Nephron (organoid): ENCODE results near the gene CBX2.

Experiments
- H3K27ac Mint-ChIP-seq, 3 experiments: 2 replicates each; pipeline ENCODE4 v1.8.0; 2020; ENCODE audit warnings: mixed read lengths in 3 of 3, mild to moderate bottlenecking in 2 of 3, moderate library complexity in 1 of 3
- H3K27me3 Mint-ChIP-seq: 2 replicates; pipeline ENCODE4 v1.8.0; 2021; ENCODE audit warnings: low read depth, mild to moderate bottlenecking, moderate library complexity, mixed read lengths
- H3K36me3 Mint-ChIP-seq: 2 replicates; pipeline ENCODE4 v1.8.0; 2020; ENCODE audit warnings: low read depth, mixed read lengths
- H3K4me1 Mint-ChIP-seq: 2 replicates; pipeline ENCODE4 v1.8.0; 2020; ENCODE audit warnings: mixed read lengths
- H3K4me3 Mint-ChIP-seq, 3 experiments: 2 replicates each; pipeline ENCODE4 v1.8.0; 2020; ENCODE audit warnings: mild to moderate bottlenecking in 3 of 3, mixed read lengths in 3 of 3, moderate library complexity in 2 of 3
- H3K9me3 Mint-ChIP-seq: 2 replicates; pipeline ENCODE4 v1.8.0; 2020; ENCODE audit warnings: mixed read lengths
- TF ChIP-seq, protein P1 (sequence below), 3 experiments: fragments of 200-600 bp; sonication (generic); IDR thresholded peaks; one replicate each; pipeline ENCODE4 v1.5.0; 2021; ENCODE audit warnings: antibody characterized with exemption in 3 of 3; ENCODE audit not compliant: unreplicated experiment in 3 of 3

The CBX2 gene

DNA sequence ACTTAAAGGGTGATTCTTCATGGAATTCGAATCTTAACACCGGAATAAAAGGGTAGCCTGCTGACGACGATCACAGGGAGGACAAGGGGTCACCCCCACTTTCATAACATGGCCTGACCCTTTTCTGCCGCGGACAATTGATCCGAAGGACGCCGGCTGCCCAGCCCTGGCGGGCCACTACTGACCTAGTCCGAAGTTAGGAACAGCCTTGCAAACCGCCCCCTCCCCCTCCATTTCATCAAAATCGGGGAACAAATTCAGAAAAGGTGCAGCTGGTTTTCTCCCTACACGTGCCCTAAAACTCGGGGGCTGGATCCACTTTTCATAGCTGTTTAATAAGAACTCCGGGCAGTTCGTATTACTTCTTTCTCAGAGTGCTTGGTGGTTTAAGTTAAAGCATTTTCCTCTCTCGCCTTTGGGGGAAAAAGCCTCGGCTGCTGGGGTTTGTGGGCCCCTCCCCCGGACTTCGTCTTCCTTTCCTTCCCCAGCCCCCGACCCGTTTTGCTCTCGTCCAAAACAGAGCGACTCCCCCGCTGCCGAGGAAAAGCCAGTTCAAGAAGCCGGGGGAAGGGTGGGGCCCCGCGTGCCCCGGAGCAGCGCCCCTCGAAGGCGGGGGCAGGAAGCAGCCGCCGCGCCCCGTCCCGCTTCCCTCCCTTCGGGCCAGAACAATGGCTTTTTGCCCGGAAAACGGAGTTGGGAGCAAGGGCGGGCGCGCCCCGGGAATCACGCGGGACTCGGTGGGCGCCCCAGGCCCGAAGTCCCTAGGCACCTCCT lies 641 bp upstream of the CBX2 start:
- H3K27ac Mint-ChIP-seq = peak overlapping the region; percentile 62 to 90 (median 87)
- peaks cover 17% of the 10 kb centered on the region for H3K27me3 Mint-ChIP-seq
- peaks cover 21% of the 10 kb centered on the region for H3K36me3 Mint-ChIP-seq
- H3K9me3 Mint-ChIP-seq = no peaks in the 10 kb centered on the region
- H3K4me3 Mint-ChIP-seq = peak overlapping the region; percentile 68 to 84 (median 78)
- TF ChIP-seq, protein P1, sequence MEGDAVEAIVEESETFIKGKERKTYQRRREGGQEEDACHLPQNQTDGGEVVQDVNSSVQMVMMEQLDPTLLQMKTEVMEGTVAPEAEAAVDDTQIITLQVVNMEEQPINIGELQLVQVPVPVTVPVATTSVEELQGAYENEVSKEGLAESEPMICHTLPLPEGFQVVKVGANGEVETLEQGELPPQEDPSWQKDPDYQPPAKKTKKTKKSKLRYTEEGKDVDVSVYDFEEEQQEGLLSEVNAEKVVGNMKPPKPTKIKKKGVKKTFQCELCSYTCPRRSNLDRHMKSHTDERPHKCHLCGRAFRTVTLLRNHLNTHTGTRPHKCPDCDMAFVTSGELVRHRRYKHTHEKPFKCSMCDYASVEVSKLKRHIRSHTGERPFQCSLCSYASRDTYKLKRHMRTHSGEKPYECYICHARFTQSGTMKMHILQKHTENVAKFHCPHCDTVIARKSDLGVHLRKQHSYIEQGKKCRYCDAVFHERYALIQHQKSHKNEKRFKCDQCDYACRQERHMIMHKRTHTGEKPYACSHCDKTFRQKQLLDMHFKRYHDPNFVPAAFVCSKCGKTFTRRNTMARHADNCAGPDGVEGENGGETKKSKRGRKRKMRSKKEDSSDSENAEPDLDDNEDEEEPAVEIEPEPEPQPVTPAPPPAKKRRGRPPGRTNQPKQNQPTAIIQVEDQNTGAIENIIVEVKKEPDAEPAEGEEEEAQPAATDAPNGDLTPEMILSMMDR (IDR thresholded peaks at IDR 0.05; ENCODE audit: unreplicated experiment in 3 of 3) = peak in 2 of 3 experiments; percentile 24 to 32
- H3K4me1 Mint-ChIP-seq = peaks cover 64% of the 10 kb centered on the region

DNA sequence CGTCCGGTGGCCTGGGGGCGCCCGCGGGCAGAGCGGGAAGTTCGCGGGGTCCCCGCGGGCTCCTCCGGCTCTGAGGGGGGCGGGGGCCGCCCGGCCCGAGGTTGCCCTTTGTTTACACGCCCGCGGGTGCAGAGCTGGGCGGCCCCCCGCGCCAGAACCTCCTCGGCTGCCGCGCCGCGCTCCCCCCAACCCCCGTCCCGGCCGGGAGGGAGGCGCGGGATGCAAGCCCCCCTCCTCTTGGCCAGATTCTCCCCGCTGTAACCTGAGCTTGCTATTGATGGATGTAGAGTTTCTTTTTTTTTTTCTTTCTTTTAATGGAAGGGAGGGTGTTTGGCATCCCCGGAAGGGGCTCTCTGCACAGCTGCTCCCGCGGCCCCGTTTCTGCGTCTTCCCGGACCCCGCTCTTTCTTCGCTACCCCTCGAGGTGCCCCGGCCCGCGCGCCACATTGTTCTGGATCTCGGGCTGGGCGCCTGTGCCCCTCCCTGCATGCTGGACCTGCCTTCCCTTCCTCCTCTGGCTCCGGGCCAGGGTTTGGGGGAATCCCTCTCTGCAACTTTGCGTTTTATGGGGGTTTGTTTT lies 646 bp downstream of the CBX2 start:
- Mint-ChIP-seq H3K9me3 (no peaks in the 10 kb centered on the region), H3K27ac (peak overlapping the region; percentile 84 to 94 (median 89)), H3K36me3 (peaks cover 32% of the 10 kb centered on the region), H3K27me3 (peaks cover 21% of the 10 kb centered on the region), H3K4me3 (peak overlapping the region; percentile 93 to 98 (median 97)), H3K4me1 (peaks cover 63% of the 10 kb centered on the region)
- TF ChIP-seq, protein P1 (IDR thresholded peaks at IDR 0.05; ENCODE audit: unreplicated experiment in 3 of 3) = no peak

DNA sequence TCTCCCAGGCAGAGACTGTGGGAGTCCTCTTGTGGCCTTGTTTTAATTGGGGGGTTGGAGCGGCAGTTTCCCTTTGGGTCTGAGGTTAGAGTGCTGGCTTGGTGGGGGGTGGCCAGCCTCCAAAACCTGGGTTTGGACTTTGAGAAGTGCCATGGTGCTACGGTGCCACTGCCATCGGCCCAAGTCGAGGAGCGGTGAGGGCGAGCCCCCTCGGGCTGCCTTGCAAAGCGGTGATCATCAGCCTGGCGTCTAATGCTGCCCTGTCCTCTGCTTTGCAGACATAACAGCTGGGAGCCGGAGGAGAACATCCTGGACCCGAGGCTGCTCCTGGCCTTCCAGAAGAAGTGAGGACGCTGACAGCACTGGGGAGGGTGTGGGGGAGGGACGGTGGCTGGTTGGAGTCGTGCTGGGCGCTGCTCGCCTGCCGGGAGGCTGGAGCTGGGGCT lies 1.2 kb downstream of the CBX2 start:
- H3K27ac Mint-ChIP-seq = peak overlapping the region; percentile 84 to 94 (median 89)
- H3K36me3 Mint-ChIP-seq = peaks cover 34% of the 10 kb centered on the region
- TF ChIP-seq, protein P1 (IDR thresholded peaks at IDR 0.05; ENCODE audit: unreplicated experiment in 3 of 3) = no peak
- peaks cover 59% of the 10 kb centered on the region for H3K4me1 Mint-ChIP-seq
- H3K9me3 Mint-ChIP-seq = no peaks in the 10 kb centered on the region
- peaks cover 18% of the 10 kb centered on the region for H3K27me3 Mint-ChIP-seq
- H3K4me3 Mint-ChIP-seq = peak overlapping the region; percentile 93 to 98 (median 97)

DNA sequence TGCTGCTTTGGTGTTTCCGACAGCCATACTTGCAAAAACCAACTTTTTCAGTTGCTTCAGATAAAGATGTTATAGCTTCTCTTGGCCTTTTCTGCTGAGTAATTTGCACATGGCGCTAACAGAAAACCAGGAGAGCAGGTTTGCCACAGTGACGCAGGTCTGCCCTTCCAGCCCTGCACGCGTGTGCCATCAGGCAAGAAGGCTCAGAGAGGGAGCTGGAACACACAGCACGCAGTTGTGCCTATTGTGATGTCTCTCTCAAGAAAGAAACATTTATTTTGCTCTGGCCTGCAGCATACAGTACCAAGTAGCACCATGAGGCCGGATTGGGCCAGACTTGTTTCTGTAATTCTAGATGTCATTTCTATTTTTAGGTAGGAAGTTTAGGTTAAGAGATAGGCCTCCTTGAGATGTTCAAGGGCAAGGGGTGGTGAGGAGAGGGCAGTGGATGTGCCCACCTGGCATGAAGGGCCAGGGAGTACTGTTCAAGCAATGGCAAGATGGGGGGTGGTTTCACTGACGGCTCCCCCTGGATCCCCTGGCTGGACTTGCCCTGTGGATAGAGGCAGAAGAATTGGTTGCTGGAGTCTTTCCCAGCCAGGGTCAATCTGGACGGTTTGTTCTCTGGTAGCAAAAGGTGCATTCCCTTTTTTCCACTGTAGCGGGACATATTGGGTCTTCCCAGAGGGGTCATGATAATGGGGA lies 1.9 kb downstream of the CBX2 start:
- peak overlapping the region; percentile 31 to 94 (median 89) for H3K27ac Mint-ChIP-seq
- TF ChIP-seq, protein P1 (IDR thresholded peaks at IDR 0.05; ENCODE audit: unreplicated experiment in 3 of 3) = no peak
- H3K27me3 Mint-ChIP-seq = peaks cover 12% of the 10 kb centered on the region
- H3K4me3 Mint-ChIP-seq = peak overlapping the region; percentile 93 to 98 (median 97)
- no peaks in the 10 kb centered on the region for H3K9me3 Mint-ChIP-seq
- peaks cover 35% of the 10 kb centered on the region for H3K36me3 Mint-ChIP-seq
- peaks cover 55% of the 10 kb centered on the region for H3K4me1 Mint-ChIP-seq

DNA sequence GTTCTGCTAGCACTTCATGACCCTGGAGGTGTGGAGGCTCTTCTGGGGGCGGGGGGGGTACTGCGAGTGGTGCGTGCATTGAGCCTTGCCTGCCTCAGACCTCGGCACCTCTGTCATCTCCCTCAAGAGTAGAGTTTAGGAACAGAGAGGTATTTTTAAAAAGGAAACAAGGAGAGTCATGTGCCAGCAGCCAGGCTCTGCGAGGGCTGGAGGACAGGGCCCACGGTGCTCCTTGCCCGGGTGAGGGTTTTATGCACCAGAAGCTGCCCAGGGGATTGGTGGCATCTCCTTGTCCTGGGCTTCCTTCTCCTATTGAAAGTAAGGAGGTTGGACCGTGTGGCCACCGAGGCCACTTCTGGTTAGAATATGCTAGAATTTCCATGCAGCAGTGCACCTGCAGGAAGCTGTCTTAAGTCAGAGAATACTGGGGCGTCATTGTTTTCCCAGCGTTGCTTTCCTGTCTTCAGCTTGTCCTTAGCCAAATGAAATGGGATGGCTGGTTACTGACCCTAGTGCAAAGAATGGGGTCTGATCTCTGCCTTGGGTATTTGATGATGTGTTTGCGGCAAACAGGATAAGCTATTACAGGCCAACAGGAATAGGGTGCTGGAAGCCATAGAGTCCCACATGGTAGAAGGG lies 3.2 kb downstream of the CBX2 start:
- Mint-ChIP-seq H3K36me3 (peaks cover 42% of the 10 kb centered on the region), H3K27ac (no peak overlapping the region), H3K27me3 (peaks cover 12% of the 10 kb centered on the region), H3K4me3 (peak overlapping the region; percentile 21 to 97 (median 31)), H3K9me3 (no peaks in the 10 kb centered on the region), H3K4me1 (peaks cover 42% of the 10 kb centered on the region)
- TF ChIP-seq, protein P1 (IDR thresholded peaks at IDR 0.05; ENCODE audit: unreplicated experiment in 3 of 3) = no peak
